GM19240 (cell line): ENCODE results near the gene SMIM33.
"Not testable (repeated sequence)": the region's sequence is repeated elsewhere in the genome, so short reads cannot be mapped to it uniquely, and the experiment has no call there.

Source experiments
- DNase-seq: peaks from one replicate; pipeline ENCODE4 v3.0.0; 2011; ENCODE audit warnings: low spot score; ENCODE audit not compliant: insufficient read length

The SMIM33 gene

GRCh38 chr5:139456776-139457175, 14.0 kb upstream of the SMIM33 start:
- no peak for DNase-seq

GRCh38 chr5:139457241-139457640, 13.6 kb upstream of the SMIM33 start:
- DNase-seq: no peak

- DNase-seq: no peak
Observed at GRCh38 chr5:139457653-139458306, 13.0 kb upstream of the SMIM33 start.

- DNase-seq: no peak
Observed at GRCh38 chr5:139458580-139459407, 12.0 kb upstream of the SMIM33 start.

- no peak for DNase-seq
Observed at GRCh38 chr5:139459451-139459934, 11.3 kb upstream of the SMIM33 start.

GRCh38 chr5:139460455-139460854, 10.3 kb upstream of the SMIM33 start:
- DNase-seq: no peak

- no peak for DNase-seq
Observed at GRCh38 chr5:139461176-139461575, 9.6 kb upstream of the SMIM33 start.

GRCh38 chr5:139461698-139462097, 9.1 kb upstream of the SMIM33 start:
- DNase-seq: no peak

- DNase-seq: no peak
Observed at GRCh38 chr5:139462586-139463276, 8.1 kb upstream of the SMIM33 start, which contains the start of gene ECSCR. TSS of gene ECSCR (minus strand) at chr5:139462743. CDS start at chr5:139462670, 73 bp downstream.

GRCh38 chr5:139468421-139468931, 2.3 kb upstream of the SMIM33 start:
- no peak for DNase-seq

- DNase-seq: no peak
Observed at GRCh38 chr5:139472386-139473030, 1.7 kb downstream of the SMIM33 start.

- no peak for DNase-seq
Observed at GRCh38 chr5:139473105-139473504, 2.3 kb downstream of the SMIM33 start.

- DNase-seq: no peak
Observed at GRCh38 chr5:139473565-139473964, 2.8 kb downstream of the SMIM33 start.

- no peak for DNase-seq
Observed at GRCh38 chr5:139474890-139475791, 4.3 kb downstream of the SMIM33 start.

GRCh38 chr5:139475865-139476617, 5.2 kb downstream of the SMIM33 start:
- no peak for DNase-seq

GRCh38 chr5:139478657-139479423, 8.0 kb downstream of the SMIM33 start:
- not testable (repeated sequence) for DNase-seq

- DNase-seq: not testable (repeated sequence)
Observed at GRCh38 chr5:139479729-139480128, 8.9 kb downstream of the SMIM33 start.

- DNase-seq: no peak
Observed at GRCh38 chr5:139481122-139481533, 10.3 kb downstream of the SMIM33 start.
